Measurements from ENCODE around the gene TMEM222.

TMEM222 gene

GRCh38 chr1:27339213-27339612 lies 17.2 kb downstream of the TMEM222 start:
- DNase-seq, result no peak
- Histone ChIP-seq H3K27me3 (replicated peaks in 2 of 5; ENCODE audit: control insufficient read depth in 4 of 5, insufficient read depth in 5 of 5, low read length in 4 of 5) (no peaks in the 10 kb centered on the region), H3K9me3 (ENCODE audit: control extremely low read depth in 1 of 5, control insufficient read depth in 4 of 5, insufficient read depth in 2 of 5, low read depth in 1 of 5, low read length in 4 of 5) (no peaks in the 10 kb centered on the region), H3K27ac (ENCODE audit: insufficient read depth in 1 of 2, low read depth in 1 of 2, low read length in 2 of 2, poor library complexity in 1 of 2, severe bottlenecking in 2 of 2) (no peak overlapping the region), H3K36me3 (ENCODE audit: control insufficient read depth in 4 of 4, insufficient read depth in 4 of 4, low read length in 3 of 4) (peaks cover 0 to 29% (median 24%) of the 10 kb centered on the region in 4 experiments), H3K4me3 (ENCODE audit: control insufficient read depth in 1 of 7, extremely low read depth in 1 of 7, insufficient read depth in 4 of 7, low read depth in 2 of 7, low read length in 6 of 7) (no peak overlapping the region), H3K4me1 (ENCODE audit: control extremely low read depth in 1 of 4, control insufficient read depth in 4 of 4, insufficient read depth in 4 of 4, low read length in 3 of 4) (peaks cover 3 to 52% (median 34%) of the 10 kb centered on the region in 4 experiments)
- CTCF ChIA-PET, result interaction anchor here (0.5 to 2.0 kb wide), 5 partner anchors 18 to 733 kb away, joined by 3 to 6 read pairs (median 3); no protein-coding TSS in a partner anchor
- 94% methylated on average over 5 of the region's 5 CpGs for WGBS (ENCODE audit: insufficient coverage)
- POLR2A ChIA-PET, result no interaction called here

GRCh38 chr1:27341525-27342252 lies 19.7 kb downstream of the TMEM222 start, which contains the start of gene SYTL1:
TSS of gene SYTL1 (plus strand) at chr1:27342022. CDS start at chr1:27345335, 3,313 bp downstream.
- ChIA-PET CTCF (interaction anchor here (0.7 to 7.2 kb wide), 10 partner anchors 9 to 72 kb away, joined by 3 to 102 read pairs (median 7); partner anchors contain the start of gene MAP3K6), POLR2A (interaction anchor here (0.7 to 1.4 kb wide), 2 partner anchors 9 to 15 kb away, joined by 3 to 4 read pairs; no protein-coding TSS in a partner anchor)
- peaks cover 0 to 20% (median 11%) of the 10 kb centered on the region in 4 experiments for H3K36me3 ChIP-seq (ENCODE audit: control insufficient read depth in 4 of 4, insufficient read depth in 4 of 4, low read length in 3 of 4)
- peaks cover 3 to 56% (median 36%) of the 10 kb centered on the region in 4 experiments for H3K4me1 ChIP-seq (ENCODE audit: control extremely low read depth in 1 of 4, control insufficient read depth in 4 of 4, insufficient read depth in 4 of 4, low read length in 3 of 4)
- peak; percentile 68 to 88 (median 82) for DNase-seq
- H3K4me3 ChIP-seq (ENCODE audit: control insufficient read depth in 1 of 7, extremely low read depth in 1 of 7, insufficient read depth in 4 of 7, low read depth in 2 of 7, low read length in 6 of 7), result peak within 1 kb of the TSS; percentile 56 to 93 (median 83)
- H3K27ac ChIP-seq (ENCODE audit: insufficient read depth in 1 of 2, low read depth in 1 of 2, low read length in 2 of 2, poor library complexity in 1 of 2, severe bottlenecking in 2 of 2), result peak within 1 kb of the TSS; percentile 50 to 84
- under 1% methylated on average over 14 of the region's 22 CpGs for WGBS (ENCODE audit: insufficient coverage)
- no peaks in the 10 kb centered on the region for H3K27me3 ChIP-seq (replicated peaks in 2 of 5; ENCODE audit: control insufficient read depth in 4 of 5, insufficient read depth in 5 of 5, low read length in 4 of 5)
- H3K9me3 ChIP-seq (ENCODE audit: control extremely low read depth in 1 of 5, control insufficient read depth in 4 of 5, insufficient read depth in 2 of 5, low read depth in 1 of 5, low read length in 4 of 5), result no peaks in the 10 kb centered on the region

GRCh38 chr1:27342391-27342777 lies 20.4 kb downstream of the TMEM222 start:
- no peaks in the 10 kb centered on the region for H3K27me3 ChIP-seq (replicated peaks in 2 of 5; ENCODE audit: control insufficient read depth in 4 of 5, insufficient read depth in 5 of 5, low read length in 4 of 5)
- DNase-seq, result peak in 2 of 3 donors; percentile 35 to 53
- H3K36me3 ChIP-seq (ENCODE audit: control insufficient read depth in 4 of 4, insufficient read depth in 4 of 4, low read length in 3 of 4), result peaks cover 0 to 23% (median 11%) of the 10 kb centered on the region in 4 experiments
- POLR2A ChIA-PET, result interaction anchor here (0.7 to 1.4 kb wide), 2 partner anchors 10 to 15 kb away, joined by 3 to 4 read pairs; no protein-coding TSS in a partner anchor
- H3K27ac ChIP-seq (ENCODE audit: insufficient read depth in 1 of 2, low read depth in 1 of 2, low read length in 2 of 2, poor library complexity in 1 of 2, severe bottlenecking in 2 of 2), result peak overlapping the region; percentile 50 to 84
- no peaks in the 10 kb centered on the region for H3K9me3 ChIP-seq (ENCODE audit: control extremely low read depth in 1 of 5, control insufficient read depth in 4 of 5, insufficient read depth in 2 of 5, low read depth in 1 of 5, low read length in 4 of 5)
- peaks cover 3 to 56% (median 36%) of the 10 kb centered on the region in 4 experiments for H3K4me1 ChIP-seq (ENCODE audit: control extremely low read depth in 1 of 4, control insufficient read depth in 4 of 4, insufficient read depth in 4 of 4, low read length in 3 of 4)
- 9% methylated on average over 7 of the region's 8 CpGs for WGBS (ENCODE audit: insufficient coverage)
- peak overlapping the region; percentile 56 to 93 (median 83) for H3K4me3 ChIP-seq (ENCODE audit: control insufficient read depth in 1 of 7, extremely low read depth in 1 of 7, insufficient read depth in 4 of 7, low read depth in 2 of 7, low read length in 6 of 7)
- CTCF ChIA-PET, result interaction anchor here (1.3 to 7.2 kb wide), 9 partner anchors 10 to 72 kb away, joined by 3 to 102 read pairs (median 8); partner anchors contain the start of gene MAP3K6

GRCh38 chr1:27342778-27343638 lies 21.0 kb downstream of the TMEM222 start:
- CTCF ChIA-PET, result interaction anchor here (0.7 to 7.2 kb wide), 13 partner anchors 10 to 53 kb away, joined by 3 to 102 read pairs (median 6); partner anchors contain the start of gene MAP3K6
- WGBS (ENCODE audit: insufficient coverage), result 3% methylated on average over 27 of the region's 31 CpGs
- POLR2A ChIA-PET, result interaction anchor here (0.7 to 1.4 kb wide), 3 partner anchors 11 to 14 kb away, joined by 3 to 4 read pairs (median 3); no protein-coding TSS in a partner anchor
- Histone ChIP-seq H3K27me3 (replicated peaks in 2 of 5; ENCODE audit: control insufficient read depth in 4 of 5, insufficient read depth in 5 of 5, low read length in 4 of 5) (no peaks in the 10 kb centered on the region), H3K4me1 (ENCODE audit: control extremely low read depth in 1 of 4, control insufficient read depth in 4 of 4, insufficient read depth in 4 of 4, low read length in 3 of 4) (peaks cover 3 to 56% (median 36%) of the 10 kb centered on the region in 4 experiments), H3K27ac (ENCODE audit: insufficient read depth in 1 of 2, low read depth in 1 of 2, low read length in 2 of 2, poor library complexity in 1 of 2, severe bottlenecking in 2 of 2) (peak overlapping the region; percentile 50 to 84), H3K36me3 (ENCODE audit: control insufficient read depth in 4 of 4, insufficient read depth in 4 of 4, low read length in 3 of 4) (peaks cover 0 to 29% (median 14%) of the 10 kb centered on the region in 4 experiments), H3K9me3 (ENCODE audit: control extremely low read depth in 1 of 5, control insufficient read depth in 4 of 5, insufficient read depth in 2 of 5, low read depth in 1 of 5, low read length in 4 of 5) (no peaks in the 10 kb centered on the region), H3K4me3 (ENCODE audit: control insufficient read depth in 1 of 7, extremely low read depth in 1 of 7, insufficient read depth in 4 of 7, low read depth in 2 of 7, low read length in 6 of 7) (peak overlapping the region; percentile 39 to 93 (median 83))
- peak; percentile 77 to 94 (median 91) for DNase-seq

GRCh38 chr1:27343639-27344025 lies 21.7 kb downstream of the TMEM222 start:
- H3K4me3 ChIP-seq (ENCODE audit: control insufficient read depth in 1 of 7, extremely low read depth in 1 of 7, insufficient read depth in 4 of 7, low read depth in 2 of 7, low read length in 6 of 7), result peak overlapping the region; percentile 39 to 93 (median 83)
- peaks cover 3 to 56% (median 37%) of the 10 kb centered on the region in 4 experiments for H3K4me1 ChIP-seq (ENCODE audit: control extremely low read depth in 1 of 4, control insufficient read depth in 4 of 4, insufficient read depth in 4 of 4, low read length in 3 of 4)
- peak overlapping the region in 1 of 2 experiments; percentile 84 for H3K27ac ChIP-seq (ENCODE audit: insufficient read depth in 1 of 2, low read depth in 1 of 2, low read length in 2 of 2, poor library complexity in 1 of 2, severe bottlenecking in 2 of 2)
- no peaks in the 10 kb centered on the region for H3K27me3 ChIP-seq (replicated peaks in 2 of 5; ENCODE audit: control insufficient read depth in 4 of 5, insufficient read depth in 5 of 5, low read length in 4 of 5)
- CTCF ChIA-PET, result interaction anchor here (0.6 to 7.2 kb wide), 9 partner anchors 11 to 1067 kb away, joined by 3 to 102 read pairs (median 5); partner anchors contain the start of gene MAP3K6
- 33% methylated on average over 3 of the region's 5 CpGs for WGBS (ENCODE audit: insufficient coverage)
- POLR2A ChIA-PET, result interaction anchor here (0.7 kb wide), 1 partner anchor 14 kb away, joined by 3 read pairs; no protein-coding TSS in a partner anchor
- peaks cover 0 to 26% (median 13%) of the 10 kb centered on the region in 4 experiments for H3K36me3 ChIP-seq (ENCODE audit: control insufficient read depth in 4 of 4, insufficient read depth in 4 of 4, low read length in 3 of 4)
- H3K9me3 ChIP-seq (ENCODE audit: control extremely low read depth in 1 of 5, control insufficient read depth in 4 of 5, insufficient read depth in 2 of 5, low read depth in 1 of 5, low read length in 4 of 5), result no peaks in the 10 kb centered on the region
- no peak for DNase-seq

GRCh38 chr1:27345272-27345671 lies 23.3 kb downstream of the TMEM222 start:
- Histone ChIP-seq H3K9me3 (ENCODE audit: control extremely low read depth in 1 of 5, control insufficient read depth in 4 of 5, insufficient read depth in 2 of 5, low read depth in 1 of 5, low read length in 4 of 5) (no peaks in the 10 kb centered on the region), H3K4me1 (ENCODE audit: control extremely low read depth in 1 of 4, control insufficient read depth in 4 of 4, insufficient read depth in 4 of 4, low read length in 3 of 4) (peaks cover 3 to 47% (median 43%) of the 10 kb centered on the region in 4 experiments), H3K27me3 (replicated peaks in 2 of 5; ENCODE audit: control insufficient read depth in 4 of 5, insufficient read depth in 5 of 5, low read length in 4 of 5) (no peaks in the 10 kb centered on the region), H3K4me3 (ENCODE audit: control insufficient read depth in 1 of 7, extremely low read depth in 1 of 7, insufficient read depth in 4 of 7, low read depth in 2 of 7, low read length in 6 of 7) (no peak overlapping the region), H3K27ac (ENCODE audit: insufficient read depth in 1 of 2, low read depth in 1 of 2, low read length in 2 of 2, poor library complexity in 1 of 2, severe bottlenecking in 2 of 2) (no peak overlapping the region), H3K36me3 (ENCODE audit: control insufficient read depth in 4 of 4, insufficient read depth in 4 of 4, low read length in 3 of 4) (peaks cover 0 to 39% (median 16%) of the 10 kb centered on the region in 4 experiments)
- no peak for DNase-seq
- ChIA-PET POLR2A (no interaction called here), CTCF (interaction anchor here (0.6 to 7.2 kb wide), 8 partner anchors 9 to 139 kb away, joined by 3 to 102 read pairs (median 6); no protein-coding TSS in a partner anchor)
- 95% methylated on average over 12 of the region's 12 CpGs for WGBS (ENCODE audit: insufficient coverage)

Data from common myeloid progenitor, CD34-positive (primary cell).